ENCODE data around the gene TBK1. TPM values are rescaled to one million over a fixed set of nuclear protein-coding genes. Genes with fewer than 3 reads are reported as not detected.

TBK1 gene
- total RNA-seq, 1 experiment from 2014 or later = 33.8 TPM

DNA sequence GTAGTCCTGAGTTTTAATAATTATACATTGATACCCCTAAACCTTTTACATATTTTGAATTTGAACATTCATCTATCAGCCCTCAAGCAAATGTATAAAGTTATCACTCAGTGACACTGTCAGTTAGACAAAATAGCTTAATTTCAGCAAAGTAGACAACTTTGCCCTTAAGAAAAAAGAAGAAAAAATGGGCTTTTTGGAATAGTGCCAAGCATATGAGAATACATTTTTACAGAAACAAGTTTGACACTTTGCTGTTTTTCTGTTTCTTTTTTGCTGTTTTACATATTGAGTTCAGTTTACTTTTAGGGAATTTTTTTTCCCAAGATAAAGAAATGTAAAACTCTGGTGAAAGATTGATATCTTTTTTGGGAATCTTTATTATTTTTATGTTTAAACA is 14.3 kb downstream of the TBK1 start:
- no peak for TF ChIP-seq EZH2 (IDR thresholded peaks at IDR 0.05; ENCODE audit: borderline replicate concordance, low read depth, low read length, poor library complexity, severe bottlenecking)
- TF ChIP-seq, protein P1, sequence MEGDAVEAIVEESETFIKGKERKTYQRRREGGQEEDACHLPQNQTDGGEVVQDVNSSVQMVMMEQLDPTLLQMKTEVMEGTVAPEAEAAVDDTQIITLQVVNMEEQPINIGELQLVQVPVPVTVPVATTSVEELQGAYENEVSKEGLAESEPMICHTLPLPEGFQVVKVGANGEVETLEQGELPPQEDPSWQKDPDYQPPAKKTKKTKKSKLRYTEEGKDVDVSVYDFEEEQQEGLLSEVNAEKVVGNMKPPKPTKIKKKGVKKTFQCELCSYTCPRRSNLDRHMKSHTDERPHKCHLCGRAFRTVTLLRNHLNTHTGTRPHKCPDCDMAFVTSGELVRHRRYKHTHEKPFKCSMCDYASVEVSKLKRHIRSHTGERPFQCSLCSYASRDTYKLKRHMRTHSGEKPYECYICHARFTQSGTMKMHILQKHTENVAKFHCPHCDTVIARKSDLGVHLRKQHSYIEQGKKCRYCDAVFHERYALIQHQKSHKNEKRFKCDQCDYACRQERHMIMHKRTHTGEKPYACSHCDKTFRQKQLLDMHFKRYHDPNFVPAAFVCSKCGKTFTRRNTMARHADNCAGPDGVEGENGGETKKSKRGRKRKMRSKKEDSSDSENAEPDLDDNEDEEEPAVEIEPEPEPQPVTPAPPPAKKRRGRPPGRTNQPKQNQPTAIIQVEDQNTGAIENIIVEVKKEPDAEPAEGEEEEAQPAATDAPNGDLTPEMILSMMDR (conservative IDR thresholded peaks at IDR 0.05; ENCODE audit: low read depth, low read length) = no peak
- Histone ChIP-seq H3K4me3 (ENCODE audit: low read depth, low read length, poor library complexity, severe bottlenecking) (no peak overlapping the region), H3K36me3 (ENCODE audit: insufficient read depth, low read length, poor library complexity, severe bottlenecking) (peaks cover 46% of the 10 kb centered on the region), H3K4me1 (ENCODE audit: insufficient read depth, low read length, poor library complexity, severe bottlenecking) (peaks cover 11% of the 10 kb centered on the region), H3K27ac (ENCODE audit: low read depth, low read length, poor library complexity, severe bottlenecking) (no peak overlapping the region), H3K9me3 (ENCODE audit: low read depth, low read length, poor library complexity, severe bottlenecking) (no peaks in the 10 kb centered on the region), H3K27me3 (replicated peaks; ENCODE audit: insufficient read depth, low read depth, low read length, poor library complexity) (no peaks in the 10 kb centered on the region)
- DNase-seq (ENCODE audit: low spot score) = no peak
- no TSS peak for BruUV-seq (replicated peaks)
- ChIA-PET CTCF (no interaction called here), POLR2A (ENCODE audit: low non-redundant PET) (no interaction called here)
- intact Hi-C loops (cut with micrococcal nuclease; ENCODE audit: unreplicated experiment) = no loop called here

DNA sequence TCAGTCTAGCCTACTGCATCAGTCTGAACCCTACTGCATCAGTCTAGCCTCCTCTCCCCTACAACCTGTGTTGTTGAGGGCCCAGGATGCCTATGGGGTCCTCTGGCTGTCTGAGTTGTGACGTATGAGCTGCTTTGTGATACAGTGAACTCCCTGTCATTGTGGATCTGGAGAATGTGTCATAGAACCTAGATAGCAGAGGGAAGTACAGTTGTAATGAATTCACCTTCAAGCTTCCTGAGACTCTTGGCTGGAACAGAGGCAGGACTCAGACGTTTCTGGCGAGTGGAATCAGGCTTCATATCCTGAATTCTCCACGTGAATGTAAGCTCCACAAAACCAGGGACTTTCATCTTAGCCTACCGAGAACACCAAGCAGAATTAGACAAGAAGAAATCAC is 17.0 kb downstream of the TBK1 start:
- intact Hi-C loops (cut with micrococcal nuclease; ENCODE audit: unreplicated experiment) = no loop called here
- ChIA-PET POLR2A (ENCODE audit: low non-redundant PET) (no interaction called here), CTCF (no interaction called here)
- peaks cover 43% of the 10 kb centered on the region for H3K36me3 ChIP-seq (ENCODE audit: insufficient read depth, low read length, poor library complexity, severe bottlenecking)
- no peaks in the 10 kb centered on the region for H3K27me3 ChIP-seq (replicated peaks; ENCODE audit: insufficient read depth, low read depth, low read length, poor library complexity)
- no peak for TF ChIP-seq EZH2 (IDR thresholded peaks at IDR 0.05; ENCODE audit: borderline replicate concordance, low read depth, low read length, poor library complexity, severe bottlenecking)
- TF ChIP-seq, protein P1 (conservative IDR thresholded peaks at IDR 0.05; ENCODE audit: low read depth, low read length) = no peak
- DNase-seq (ENCODE audit: low spot score) = no peak
- no peak overlapping the region for H3K27ac ChIP-seq (ENCODE audit: low read depth, low read length, poor library complexity, severe bottlenecking)
- H3K4me1 ChIP-seq (ENCODE audit: insufficient read depth, low read length, poor library complexity, severe bottlenecking) = no peaks in the 10 kb centered on the region
- H3K9me3 ChIP-seq (ENCODE audit: low read depth, low read length, poor library complexity, severe bottlenecking) = no peaks in the 10 kb centered on the region
- no TSS peak for BruUV-seq (replicated peaks)
- no peak overlapping the region for H3K4me3 ChIP-seq (ENCODE audit: low read depth, low read length, poor library complexity, severe bottlenecking)

DNA sequence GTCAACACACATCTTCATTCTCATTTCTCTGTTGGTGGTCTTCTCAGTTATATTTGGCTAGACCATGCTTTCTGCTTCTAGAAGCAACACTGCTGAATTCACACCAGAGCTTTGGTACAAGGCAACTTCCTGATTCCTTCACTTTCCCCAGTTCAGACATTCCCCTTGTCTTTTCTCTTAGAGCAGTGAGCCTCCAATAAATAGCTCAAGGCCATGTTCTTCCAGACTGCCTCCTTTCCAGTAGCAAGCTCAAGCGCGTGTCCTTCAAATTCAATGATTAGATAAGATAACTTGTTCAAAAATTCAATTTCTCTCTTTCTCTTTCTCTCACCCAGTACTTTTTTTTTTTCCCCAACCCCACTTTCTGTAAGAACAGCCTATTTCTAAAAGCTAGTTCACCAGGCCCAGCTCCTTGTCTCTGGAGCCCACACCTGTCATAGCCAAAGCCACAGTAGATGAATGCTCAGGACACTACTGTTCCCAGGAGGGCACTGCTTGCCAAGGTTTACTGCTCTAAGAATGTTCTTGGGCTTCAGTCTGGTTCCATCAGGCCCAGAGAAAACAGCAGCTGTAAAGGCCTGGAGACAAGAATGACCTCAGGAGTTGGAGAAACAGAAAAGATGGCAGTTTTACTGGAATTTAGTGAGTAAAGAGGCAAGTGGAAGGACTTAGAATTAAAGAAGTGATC is 17.7 kb downstream of the TBK1 start:
- H3K36me3 ChIP-seq (ENCODE audit: insufficient read depth, low read length, poor library complexity, severe bottlenecking) = peaks cover 43% of the 10 kb centered on the region
- H3K27me3 ChIP-seq (replicated peaks; ENCODE audit: insufficient read depth, low read depth, low read length, poor library complexity) = no peaks in the 10 kb centered on the region
- DNase-seq (ENCODE audit: low spot score) = no peak
- intact Hi-C loops (cut with micrococcal nuclease; ENCODE audit: unreplicated experiment) = no loop called here
- no peak overlapping the region for H3K27ac ChIP-seq (ENCODE audit: low read depth, low read length, poor library complexity, severe bottlenecking)
- no peak for TF ChIP-seq EZH2 (IDR thresholded peaks at IDR 0.05; ENCODE audit: borderline replicate concordance, low read depth, low read length, poor library complexity, severe bottlenecking)
- TF ChIP-seq, protein P1 (conservative IDR thresholded peaks at IDR 0.05; ENCODE audit: low read depth, low read length) = no peak
- no peaks in the 10 kb centered on the region for H3K9me3 ChIP-seq (ENCODE audit: low read depth, low read length, poor library complexity, severe bottlenecking)
- POLR2A ChIA-PET (ENCODE audit: low non-redundant PET) = no interaction called here
- CTCF ChIA-PET = no interaction called here
- BruUV-seq (replicated peaks) = no TSS peak
- H3K4me1 ChIP-seq (ENCODE audit: insufficient read depth, low read length, poor library complexity, severe bottlenecking) = no peaks in the 10 kb centered on the region
- H3K4me3 ChIP-seq (ENCODE audit: low read depth, low read length, poor library complexity, severe bottlenecking) = no peak overlapping the region
